GM19455 (cell line): Measurements from ENCODE around the gene BTN3A1.
"Not testable (repeated sequence)": the region's sequence is repeated elsewhere in the genome, so short reads cannot be mapped to it uniquely, and the experiment has no call there.

Source experiments
- ATAC-seq: cut with Tn5 transposase; IDR thresholded peaks from one replicate; pipeline ENCODE4 v1.9.1; 2021; ENCODE audit not compliant: unreplicated experiment

The BTN3A1 gene

DNA sequence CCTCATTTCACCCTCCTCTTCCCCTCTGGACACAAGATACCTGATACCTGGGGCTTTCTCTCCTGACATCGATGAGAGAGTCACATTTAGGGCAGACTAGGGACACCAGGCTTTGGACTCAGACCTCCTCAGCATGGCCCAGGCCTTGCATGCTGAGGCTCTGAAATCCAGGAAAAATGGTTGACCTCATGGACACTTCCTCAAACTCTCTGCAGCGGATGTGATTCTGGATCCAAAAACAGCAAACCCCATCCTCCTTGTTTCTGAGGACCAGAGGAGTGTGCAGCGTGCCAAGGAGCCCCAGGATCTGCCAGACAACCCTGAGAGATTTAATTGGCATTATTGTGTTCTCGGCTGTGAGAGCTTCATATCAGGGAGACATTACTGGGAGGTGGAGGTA, 10.9 kb downstream of the BTN3A1 start:
- ATAC-seq = no peak

DNA sequence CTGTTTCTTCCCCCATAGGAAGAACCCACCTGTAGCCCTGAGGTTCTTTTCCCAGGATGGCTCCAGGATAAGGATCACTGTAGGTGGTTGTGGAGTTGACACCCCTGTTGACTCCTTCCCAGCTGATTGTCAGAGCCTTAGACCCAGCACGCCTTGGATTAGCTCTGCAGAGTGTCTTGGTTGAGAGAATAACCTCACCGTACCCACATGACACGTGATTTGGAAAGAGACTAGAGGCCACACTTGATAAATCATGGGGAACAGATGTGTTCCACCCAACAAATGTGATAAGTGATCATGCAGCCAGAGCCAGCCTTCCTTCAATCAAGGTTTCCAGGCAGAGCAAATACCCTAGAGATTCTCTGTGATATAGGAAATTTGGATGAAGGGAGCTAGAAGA, 12.2 kb downstream of the BTN3A1 start:
- ATAC-seq = no peak

DNA sequence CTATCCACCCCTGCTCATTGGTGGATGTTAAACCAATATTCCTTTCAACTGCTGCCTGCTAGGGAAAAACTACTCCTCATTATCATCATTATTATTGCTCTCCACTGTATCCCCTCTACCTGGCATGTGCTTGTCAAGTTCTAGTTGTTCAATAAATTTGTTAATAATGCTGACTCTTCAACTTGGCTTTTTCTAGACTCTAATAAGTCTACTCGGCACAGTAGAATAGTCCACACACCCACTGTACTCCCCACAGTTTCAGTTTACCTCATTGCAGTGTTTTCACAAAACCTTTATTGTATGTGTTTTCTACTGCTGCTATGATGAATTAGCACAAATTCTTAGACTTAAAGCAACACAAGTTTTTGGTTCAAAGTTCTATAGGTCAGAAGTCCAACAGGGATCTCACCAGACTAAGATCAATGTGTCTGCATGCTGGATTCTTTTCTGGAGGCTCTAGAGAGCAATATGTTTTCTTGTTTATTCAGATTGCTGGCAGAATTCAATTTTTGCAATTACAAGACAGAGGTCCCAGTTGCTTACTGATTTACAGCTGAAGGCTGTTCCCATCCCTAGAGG, 13.1 kb downstream of the BTN3A1 start:
- no peak for ATAC-seq

DNA sequence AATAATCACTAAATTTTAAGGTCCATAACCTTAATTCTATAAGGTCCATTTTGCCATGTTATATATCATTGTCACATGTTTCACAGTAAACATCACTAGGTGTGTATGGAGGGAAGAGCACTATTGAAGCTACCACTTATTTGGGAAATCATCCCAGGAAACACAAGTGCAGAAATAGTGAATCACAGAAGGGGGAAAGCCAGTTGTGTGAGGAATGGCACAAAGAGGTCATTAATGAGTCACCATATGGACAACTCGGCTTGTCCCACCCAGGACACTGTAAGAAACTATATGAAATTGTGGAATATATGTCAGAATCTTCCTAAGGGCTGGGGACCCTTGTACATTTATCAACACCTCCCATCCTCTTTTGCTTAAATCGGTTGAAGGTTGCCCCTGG, 13.7 kb downstream of the BTN3A1 start:
- ATAC-seq = no peak

DNA sequence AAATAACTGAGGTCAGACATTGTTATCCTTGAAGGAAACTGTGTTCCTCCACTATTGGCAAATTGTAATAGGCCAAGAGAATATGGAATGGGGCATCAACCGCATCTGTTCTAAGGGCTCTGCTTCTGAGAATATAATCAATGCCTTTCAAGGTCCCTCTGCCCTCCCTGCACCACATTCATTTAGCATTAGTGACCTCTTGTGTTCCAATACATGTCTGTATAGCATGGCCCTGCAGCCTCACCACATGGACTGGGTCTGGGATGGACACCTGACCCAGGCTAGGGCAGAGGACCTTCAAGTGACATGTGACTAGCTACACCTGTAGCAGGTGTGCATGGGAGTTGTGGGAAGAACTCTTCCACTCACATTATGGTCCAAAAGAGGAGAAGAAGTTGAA, 14.2 kb downstream of the BTN3A1 start:
- no peak for ATAC-seq

DNA sequence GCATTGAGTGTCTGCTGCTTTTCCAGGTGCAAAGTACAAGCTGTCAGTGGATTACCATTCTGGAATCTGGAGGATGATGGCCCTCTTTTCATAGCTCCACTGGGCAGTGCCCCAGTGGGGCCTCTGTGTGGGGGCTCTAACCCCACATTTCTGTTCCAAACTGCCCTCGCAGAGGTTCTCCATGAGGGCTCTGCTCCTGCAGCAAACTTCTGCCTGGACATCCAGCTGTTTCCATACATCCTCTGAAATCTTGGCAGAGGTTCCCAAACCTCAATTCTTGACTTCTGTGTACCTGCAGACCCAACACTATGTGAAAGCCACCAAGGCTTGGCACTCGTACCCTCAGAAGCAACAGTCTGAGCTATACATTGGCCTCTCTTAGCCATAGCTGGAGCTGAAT, 16.0 kb downstream of the BTN3A1 start:
- ATAC-seq = not testable (repeated sequence)

DNA sequence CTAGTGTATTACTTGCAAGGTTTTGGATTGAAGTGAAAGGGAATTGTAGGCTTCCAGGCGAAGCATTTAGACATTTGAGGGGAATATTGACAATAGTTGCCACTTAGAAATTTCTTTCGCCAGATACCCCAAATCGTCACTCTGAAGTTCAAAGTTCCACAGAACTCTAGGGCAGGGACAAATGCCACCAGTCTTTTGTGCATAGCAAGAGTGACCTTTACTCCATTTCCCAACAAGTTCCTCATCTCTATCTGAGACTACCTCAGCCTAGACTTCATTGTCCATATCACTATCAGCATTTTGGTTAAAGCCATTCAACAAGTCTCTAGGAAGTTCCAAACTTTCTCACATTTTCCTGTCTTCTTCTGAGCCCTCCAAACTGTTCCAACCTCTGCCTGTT, 16.7 kb downstream of the BTN3A1 start:
- ATAC-seq = not testable (repeated sequence)

DNA sequence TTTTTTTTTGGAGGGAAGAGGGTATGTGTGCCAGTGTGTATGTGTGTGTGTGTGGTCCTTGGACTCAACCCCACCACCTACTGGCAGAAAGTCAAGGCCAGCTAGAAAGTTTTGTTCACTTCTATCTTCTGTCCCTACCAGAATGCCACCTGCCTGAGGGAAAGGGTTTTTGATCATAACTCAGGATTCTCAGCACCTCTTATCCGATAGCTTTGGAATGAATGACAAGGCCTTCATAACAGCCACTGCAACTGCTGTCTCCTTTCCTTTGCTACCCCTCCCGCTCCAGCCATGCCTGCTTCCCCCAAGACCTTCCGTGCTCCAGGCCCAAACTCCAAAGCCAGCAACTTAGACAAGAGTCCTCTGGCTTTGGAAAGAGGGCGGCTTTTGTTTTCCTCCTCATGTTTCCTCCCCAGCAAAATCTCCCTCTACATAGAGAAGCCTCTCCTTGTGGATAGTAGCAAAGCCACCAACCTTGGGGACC, 18.7 kb downstream of the BTN3A1 start:
- ATAC-seq = no peak

DNA sequence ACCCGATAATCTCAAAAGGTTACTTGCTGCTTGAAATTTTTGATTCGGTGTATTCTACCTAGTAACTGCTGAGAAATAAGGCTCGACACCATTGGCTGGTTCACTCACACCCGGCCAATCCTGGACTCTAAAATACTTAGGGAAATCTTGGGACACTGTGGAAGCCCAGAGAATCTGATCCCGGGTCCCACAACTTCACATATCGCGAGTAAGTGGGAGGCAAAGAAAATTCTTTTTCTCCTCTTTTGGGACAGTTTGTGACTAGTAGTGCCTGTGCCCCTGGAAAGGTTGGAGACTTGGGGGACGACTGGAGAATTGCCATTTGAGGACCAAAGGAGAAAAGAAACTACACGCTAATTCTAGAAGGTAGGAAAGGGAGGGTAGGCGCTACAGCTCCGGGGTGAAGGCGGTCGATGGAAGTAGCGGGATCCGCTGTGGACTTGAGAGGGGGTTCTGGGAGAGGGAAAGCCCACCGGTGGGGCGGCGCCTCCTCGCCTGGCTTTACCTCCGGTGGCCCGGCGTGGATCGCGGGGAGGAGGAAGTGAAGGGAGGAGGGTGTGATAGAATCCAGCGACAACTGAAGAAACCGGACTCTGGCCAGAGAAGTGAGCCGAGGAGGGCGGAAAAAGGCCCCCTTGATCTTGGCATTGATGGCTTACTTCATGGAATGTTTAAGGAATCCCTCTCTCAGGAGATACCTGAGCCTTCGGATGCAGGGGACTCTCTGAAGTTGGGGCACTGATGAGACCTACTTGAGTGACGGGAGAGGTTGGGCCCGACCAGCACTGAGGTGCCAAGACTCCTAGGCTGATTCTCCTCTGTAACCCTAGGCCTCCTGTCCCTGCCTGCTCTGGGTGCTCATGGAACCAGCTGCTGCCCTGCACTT, 19.4 kb downstream of the BTN3A1 start:
- ATAC-seq = peak; percentile 93

DNA sequence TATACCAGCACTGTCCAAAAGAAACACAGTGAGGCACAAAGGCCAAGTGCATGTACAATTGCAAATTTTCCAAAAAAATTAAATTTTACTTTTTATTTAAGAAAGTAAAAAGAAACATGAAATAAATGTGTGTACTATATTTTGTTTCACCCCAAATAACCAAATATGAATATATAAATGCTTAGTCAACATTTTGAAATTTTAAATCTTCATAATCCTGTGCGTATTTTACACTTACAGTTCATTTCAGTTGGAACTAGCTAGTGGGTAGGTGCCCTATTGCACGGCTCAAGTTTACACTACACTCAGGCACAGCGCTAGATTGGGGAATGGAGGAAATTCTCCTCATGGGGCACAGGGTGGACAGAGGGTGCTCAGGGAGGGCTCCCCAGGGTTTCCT, 20.3 kb downstream of the BTN3A1 start:
- no peak for ATAC-seq

DNA sequence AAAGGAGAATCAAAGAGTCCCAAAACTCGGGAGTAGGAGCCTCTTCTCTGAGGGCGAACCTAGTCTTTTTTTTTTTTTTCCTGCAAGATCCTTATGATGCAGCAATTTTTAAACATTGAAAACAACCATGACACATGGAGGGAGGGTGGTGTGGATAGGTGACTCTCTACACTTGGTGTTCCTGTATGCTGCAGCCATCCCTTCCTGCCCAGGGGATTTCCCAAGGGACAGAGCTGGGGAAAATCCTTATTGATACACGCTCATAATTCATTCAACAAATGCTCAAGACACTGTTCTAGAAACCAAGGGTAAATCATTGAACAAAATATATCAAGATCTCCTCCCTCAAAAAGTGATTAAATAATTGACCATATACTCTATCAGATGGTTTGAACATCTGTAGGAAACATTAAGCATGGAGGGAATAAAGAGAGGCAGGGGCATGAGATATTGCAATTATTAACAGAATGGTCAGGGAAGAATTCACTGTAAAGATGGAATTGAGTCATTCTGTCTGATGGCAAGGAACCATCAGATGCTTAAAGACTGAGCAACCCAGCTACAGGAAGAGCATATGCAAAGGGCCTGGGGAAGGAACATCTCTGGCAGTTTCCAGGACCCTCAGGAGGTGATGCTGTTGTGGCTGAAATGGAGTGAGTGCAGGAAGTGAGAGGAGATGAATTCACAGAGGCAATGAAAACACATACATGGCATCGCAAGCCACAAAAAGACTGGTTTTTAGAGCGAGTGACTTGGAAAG, 24.8 kb downstream of the BTN3A1 start:
- ATAC-seq = no peak

DNA sequence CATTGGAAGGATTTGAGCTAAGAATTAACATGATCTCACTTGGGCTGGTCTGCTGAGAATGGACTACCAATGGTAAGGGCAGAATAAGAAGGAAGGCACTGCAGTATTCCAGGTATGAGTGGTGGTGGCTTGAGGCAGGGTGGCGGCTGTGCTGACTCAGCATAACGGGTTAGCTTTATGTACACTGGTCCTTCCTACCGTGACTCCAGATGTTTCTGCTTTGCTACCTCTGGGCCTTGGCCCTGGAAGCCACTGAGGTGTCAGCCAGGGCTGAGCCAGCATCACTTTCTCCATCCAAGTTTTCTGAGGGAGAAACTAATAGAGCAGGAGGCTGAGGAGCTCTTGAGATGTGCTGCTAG, 25.4 kb downstream of the BTN3A1 start:
- ATAC-seq = no peak

DNA sequence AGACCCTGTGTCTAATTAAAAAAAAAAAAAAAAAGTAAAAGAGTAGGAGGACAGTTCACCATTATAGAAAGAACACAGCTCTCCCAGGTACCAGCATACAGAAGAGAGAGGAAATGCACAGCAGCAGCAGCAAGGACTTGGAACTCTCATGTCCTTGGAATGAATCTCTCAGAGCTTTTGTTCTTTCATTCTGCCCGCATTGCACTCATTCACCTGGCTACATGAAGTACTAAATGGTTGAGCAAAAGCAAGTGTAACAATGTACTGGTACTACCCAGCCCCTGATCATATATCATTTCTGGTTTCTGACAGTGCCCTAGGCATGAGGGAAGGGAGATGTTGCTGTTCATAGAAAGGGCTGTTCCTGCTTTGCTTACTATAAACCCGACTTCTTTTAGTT, 26.1 kb downstream of the BTN3A1 start:
- no peak for ATAC-seq

DNA sequence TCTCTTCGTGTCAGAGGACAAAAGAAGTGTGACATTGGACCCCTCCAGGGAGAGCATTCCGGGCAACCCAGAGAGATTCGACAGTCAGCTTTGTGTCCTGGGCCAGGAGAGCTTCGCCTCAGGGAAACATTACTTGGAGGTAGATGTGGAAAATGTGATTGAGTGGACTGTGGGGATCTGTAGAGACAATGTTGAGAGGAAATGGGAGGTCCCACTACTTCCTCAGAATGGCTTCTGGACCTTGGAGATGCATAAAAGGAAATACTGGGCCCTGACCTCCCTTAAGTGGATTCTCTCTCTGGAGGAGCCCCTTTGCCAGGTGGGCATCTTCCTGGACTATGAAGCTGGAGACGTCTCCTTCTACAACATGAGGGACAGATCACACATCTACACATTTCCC, 28.7 kb downstream of the BTN3A1 start:
- no peak for ATAC-seq

DNA sequence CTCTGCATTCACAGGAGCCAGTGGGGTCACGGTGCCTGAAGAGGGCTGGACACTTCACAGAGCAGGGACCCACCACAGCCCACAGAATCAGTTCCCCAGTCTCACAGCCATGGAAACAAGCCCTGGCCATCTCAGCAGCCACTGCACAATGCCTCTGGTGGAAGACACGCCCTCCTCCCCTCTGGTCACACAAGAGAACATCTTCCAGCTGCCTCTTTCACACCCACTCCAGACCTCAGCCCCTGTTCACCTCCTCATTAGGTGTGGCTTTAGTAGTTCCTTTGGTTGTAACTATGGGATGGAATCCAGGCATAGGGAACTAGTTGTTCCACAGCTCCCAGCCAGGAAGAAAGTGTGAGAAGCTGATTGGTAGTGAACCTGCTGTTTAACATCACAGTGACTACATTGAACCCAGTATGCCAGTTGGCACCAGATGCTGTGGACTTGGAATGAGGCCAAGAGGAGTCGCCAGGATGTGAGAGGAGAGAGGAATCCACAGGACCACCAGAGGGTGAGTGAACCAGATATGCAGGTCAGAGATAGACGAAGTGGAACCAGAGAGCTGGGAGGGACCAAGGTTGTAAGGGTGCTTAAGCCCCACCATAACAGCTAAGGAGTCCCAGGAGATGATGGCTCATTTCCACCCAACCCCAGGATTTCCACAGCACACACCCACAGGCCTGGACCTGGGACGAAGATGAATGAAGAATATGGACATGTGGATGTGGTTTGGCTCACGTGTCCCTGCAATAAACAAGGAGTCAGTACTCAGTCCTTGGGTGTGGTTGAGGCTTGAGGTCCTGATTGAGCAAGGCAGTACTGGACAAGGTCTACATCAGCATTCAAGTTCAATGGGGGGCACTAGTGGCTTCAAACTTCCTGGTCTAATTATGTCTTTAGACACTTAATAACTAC, 29.4 kb downstream of the BTN3A1 start:
- no peak for ATAC-seq

DNA sequence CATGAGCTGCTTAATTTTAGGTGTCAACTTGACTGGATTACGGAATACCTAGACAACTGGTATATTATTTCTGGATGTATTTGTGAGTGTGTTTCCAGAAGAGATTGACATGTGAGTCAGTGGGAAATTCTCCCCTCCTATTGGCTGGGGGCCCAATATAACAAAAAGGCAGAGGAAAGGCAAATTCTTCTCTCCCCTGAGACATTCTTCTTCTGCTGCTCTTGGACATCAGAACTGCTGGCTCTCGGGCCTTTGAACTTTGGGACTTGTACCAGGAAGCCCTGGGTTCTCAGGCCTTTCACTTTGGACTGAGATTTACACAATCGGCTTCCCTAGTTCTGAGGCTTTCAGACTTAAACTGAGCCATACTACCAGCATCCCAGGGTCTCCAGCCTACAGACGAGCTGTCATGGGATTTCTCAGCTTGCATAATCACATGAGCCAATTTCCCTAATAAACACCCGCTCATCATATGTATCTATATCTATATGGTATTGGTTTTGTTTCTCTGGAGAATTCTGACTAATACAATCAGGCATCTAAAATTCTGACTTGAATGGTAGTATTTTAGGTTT, 30.6 kb downstream of the BTN3A1 start:
- no peak for ATAC-seq

DNA sequence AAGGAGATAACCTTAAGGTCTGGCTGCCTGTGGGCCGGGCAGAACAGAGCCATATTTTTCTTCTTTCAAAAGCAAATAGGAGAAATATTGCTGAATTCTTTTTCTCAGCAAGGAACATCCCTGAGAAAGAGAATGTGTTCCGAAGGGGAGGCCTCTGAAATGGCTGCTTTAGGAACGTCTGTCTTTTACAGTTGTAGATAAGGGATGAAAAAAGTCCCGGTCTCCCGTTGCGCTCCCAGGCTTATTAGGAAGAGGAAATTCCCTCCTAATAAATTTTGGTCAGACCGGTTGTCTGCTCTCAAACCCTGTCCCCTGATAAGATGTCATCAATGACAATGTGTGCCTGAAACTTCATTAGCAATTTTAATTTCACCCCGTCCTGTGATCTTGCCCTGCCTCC, 31.6 kb downstream of the BTN3A1 start:
- not testable (repeated sequence) for ATAC-seq

DNA sequence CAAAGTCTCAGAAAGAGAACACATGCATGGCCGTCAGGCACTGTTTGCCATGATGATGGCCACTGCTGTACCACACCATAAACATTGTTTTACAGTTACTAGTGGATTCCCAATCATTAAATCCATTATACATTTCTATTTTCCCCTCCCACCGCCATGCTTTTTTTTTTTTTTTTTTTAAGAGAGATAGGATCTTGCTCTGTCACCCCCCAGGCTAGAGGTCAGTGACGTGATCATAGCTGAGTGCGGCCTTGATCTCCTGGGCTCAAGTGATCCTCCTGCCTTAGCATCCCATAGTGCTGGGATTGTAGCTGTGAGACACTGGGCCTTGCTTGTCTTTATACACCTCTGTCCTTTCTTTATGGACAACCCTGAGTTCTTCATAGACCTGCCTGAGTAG, 33.9 kb downstream of the BTN3A1 start:
- ATAC-seq = no peak

DNA sequence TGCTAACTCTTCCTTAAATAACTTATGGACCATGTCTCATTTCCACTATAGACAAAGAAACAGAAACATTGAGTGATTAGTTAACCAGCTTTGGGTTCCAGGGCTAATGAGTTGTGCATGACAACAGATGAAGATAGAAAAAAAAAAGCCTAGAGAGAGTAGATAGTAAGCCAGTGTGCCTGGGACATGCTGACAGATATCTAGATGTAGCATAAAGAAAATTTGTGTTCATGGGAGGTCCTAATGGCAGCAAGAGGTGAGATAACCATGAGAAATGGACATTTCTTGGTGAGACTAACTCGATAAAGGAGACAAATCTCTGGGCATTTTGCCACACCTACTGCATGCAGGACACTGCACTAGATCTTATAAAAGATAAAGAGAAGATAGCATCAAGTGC, 35.5 kb downstream of the BTN3A1 start:
- ATAC-seq = no peak

DNA sequence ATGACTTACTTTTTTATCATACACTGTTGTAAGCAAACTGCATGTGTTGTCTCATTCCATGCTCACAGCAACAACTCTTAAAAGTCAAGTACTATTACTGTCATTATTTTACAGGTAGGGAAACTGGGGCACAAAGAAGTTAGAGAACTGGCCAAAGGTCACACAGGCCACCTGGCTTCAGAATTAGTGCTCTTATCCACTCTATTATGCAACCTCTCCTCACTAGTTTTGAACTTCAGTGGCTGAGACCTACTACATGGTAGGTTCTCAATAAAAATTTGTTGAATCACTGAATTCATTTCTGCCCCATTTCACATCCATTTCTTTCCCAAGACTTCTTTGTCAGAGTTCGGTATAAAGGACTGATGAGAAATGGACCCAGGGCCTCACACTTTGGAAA, 35.9 kb downstream of the BTN3A1 start:
- ATAC-seq = no peak
